Measurements from ENCODE around the gene CCR5AS.

Gene CCR5AS

GRCh38 chr3:46351646-46352045, 55.2 kb downstream of the CCR5AS start:
- Histone ChIP-seq H3K9ac (ENCODE audit: insufficient read depth, low read length) (no peak overlapping the region), H3K36me3 (ENCODE audit: control insufficient read depth, insufficient read depth, low read length) (no peaks in the 10 kb centered on the region), H3K27me3 (ENCODE audit: control insufficient read depth, insufficient read depth, low read length) (peaks cover 8% of the 10 kb centered on the region), H3K79me2 (ENCODE audit: control insufficient read depth, insufficient read depth, low read length) (no peaks in the 10 kb centered on the region), H2AFZ (ENCODE audit: low read length) (no peak overlapping the region), H3K27ac (ENCODE audit: insufficient read depth, low read length) (no peak overlapping the region), H3K4me2 (ENCODE audit: extremely low read depth, insufficient read depth, low read length) (no peak overlapping the region), H3K4me3 (replicated peaks in 1 of 4; ENCODE audit: control extremely low read depth in 1 of 4, insufficient read depth in 1 of 4, low read depth in 3 of 4, low read length in 4 of 4) (no peak overlapping the region), H3K9me3 (ENCODE audit: control insufficient read depth, insufficient read depth, low read depth, low read length) (no peaks in the 10 kb centered on the region), H3K4me1 (ENCODE audit: control insufficient read depth, extremely low read depth, insufficient read depth, low read length) (no peaks in the 10 kb centered on the region), H4K20me1 (ENCODE audit: control insufficient read depth, extremely low read depth, insufficient read depth, low read length) (no peaks in the 10 kb centered on the region)
- TF ChIP-seq CTCF (conservative IDR thresholded peaks at IDR 0.05 in 1 of 2, IDR thresholded peaks at IDR 0.05 in 1 of 2; ENCODE audit: low read depth in 1 of 2, low read length in 2 of 2) (no peak), EZH2 (IDR thresholded peaks at IDR 0.05; ENCODE audit: low read length, missing control alignments) (no peak)
- no peak for DNase-seq (ENCODE audit: low read depth in 2 of 2)

GRCh38 chr3:46350262-46350565, 56.7 kb downstream of the CCR5AS start:
- Histone ChIP-seq H3K4me1 (ENCODE audit: control insufficient read depth, extremely low read depth, insufficient read depth, low read length) (no peaks in the 10 kb centered on the region), H3K27me3 (ENCODE audit: control insufficient read depth, insufficient read depth, low read length) (peaks cover 5% of the 10 kb centered on the region), H3K4me2 (ENCODE audit: extremely low read depth, insufficient read depth, low read length) (no peak overlapping the region), H2AFZ (ENCODE audit: low read length) (no peak overlapping the region), H4K20me1 (ENCODE audit: control insufficient read depth, extremely low read depth, insufficient read depth, low read length) (no peaks in the 10 kb centered on the region), H3K36me3 (ENCODE audit: control insufficient read depth, insufficient read depth, low read length) (no peaks in the 10 kb centered on the region), H3K9ac (ENCODE audit: insufficient read depth, low read length) (no peak overlapping the region), H3K79me2 (ENCODE audit: control insufficient read depth, insufficient read depth, low read length) (no peaks in the 10 kb centered on the region), H3K9me3 (ENCODE audit: control insufficient read depth, insufficient read depth, low read depth, low read length) (no peaks in the 10 kb centered on the region), H3K4me3 (replicated peaks in 1 of 4; ENCODE audit: control extremely low read depth in 1 of 4, insufficient read depth in 1 of 4, low read depth in 3 of 4, low read length in 4 of 4) (no peak overlapping the region), H3K27ac (ENCODE audit: insufficient read depth, low read length) (no peak overlapping the region)
- DNase-seq (ENCODE audit: low read depth in 2 of 2): no peak
- TF ChIP-seq CTCF (conservative IDR thresholded peaks at IDR 0.05 in 1 of 2, IDR thresholded peaks at IDR 0.05 in 1 of 2; ENCODE audit: low read depth in 1 of 2, low read length in 2 of 2) (no peak), EZH2 (IDR thresholded peaks at IDR 0.05; ENCODE audit: low read length, missing control alignments) (no peak)

- Histone ChIP-seq H3K27ac (ENCODE audit: insufficient read depth, low read length) (no peak overlapping the region), H4K20me1 (ENCODE audit: control insufficient read depth, extremely low read depth, insufficient read depth, low read length) (no peaks in the 10 kb centered on the region), H2AFZ (ENCODE audit: low read length) (no peak overlapping the region), H3K4me1 (ENCODE audit: control insufficient read depth, extremely low read depth, insufficient read depth, low read length) (no peaks in the 10 kb centered on the region), H3K36me3 (ENCODE audit: control insufficient read depth, insufficient read depth, low read length) (no peaks in the 10 kb centered on the region), H3K4me2 (ENCODE audit: extremely low read depth, insufficient read depth, low read length) (no peak overlapping the region), H3K4me3 (replicated peaks in 1 of 4; ENCODE audit: control extremely low read depth in 1 of 4, insufficient read depth in 1 of 4, low read depth in 3 of 4, low read length in 4 of 4) (no peak overlapping the region), H3K9ac (ENCODE audit: insufficient read depth, low read length) (no peak overlapping the region), H3K9me3 (ENCODE audit: control insufficient read depth, insufficient read depth, low read depth, low read length) (no peaks in the 10 kb centered on the region), H3K27me3 (ENCODE audit: control insufficient read depth, insufficient read depth, low read length) (peaks cover 3% of the 10 kb centered on the region), H3K79me2 (ENCODE audit: control insufficient read depth, insufficient read depth, low read length) (no peaks in the 10 kb centered on the region)
- no peak for DNase-seq (ENCODE audit: low read depth in 2 of 2)
- TF ChIP-seq EZH2 (IDR thresholded peaks at IDR 0.05; ENCODE audit: low read length, missing control alignments) (no peak), CTCF (conservative IDR thresholded peaks at IDR 0.05 in 1 of 2, IDR thresholded peaks at IDR 0.05 in 1 of 2; ENCODE audit: low read depth in 1 of 2, low read length in 2 of 2) (no peak)
Measured at GRCh38 chr3:46349484-46350261, 57.2 kb downstream of the CCR5AS start.
